Measurements from ENCODE around the gene DPH2.

DNA sequence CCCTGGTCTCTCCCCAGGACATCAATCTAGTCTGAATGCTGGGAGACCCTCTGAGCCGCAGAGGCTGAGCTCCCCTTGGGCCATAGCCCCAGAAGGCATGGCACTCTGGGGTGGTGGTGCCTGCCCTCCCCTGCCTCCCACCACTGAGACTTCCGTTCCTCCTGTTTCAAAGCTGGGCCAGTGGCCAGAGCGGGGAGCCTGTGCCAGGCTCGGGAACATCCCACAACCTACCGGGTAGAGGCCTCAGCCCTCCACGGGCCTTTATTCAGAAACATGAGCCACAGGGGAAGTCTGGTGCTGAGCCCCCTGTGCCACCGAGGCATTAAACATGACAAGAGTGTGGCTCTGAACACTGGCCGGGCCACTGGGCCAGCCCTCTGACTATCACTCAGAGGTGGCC, 29.6 kb downstream of the DPH2 start:
- TF ChIP-seq EP300 (IDR thresholded peaks at IDR 0.05) (no peak), POLR2AphosphoS5 (IDR thresholded peaks at IDR 0.05) (no peak)
